ENCODE results near the gene FBXO45. TPM values are rescaled to one million over a fixed set of nuclear protein-coding genes. Genes with fewer than 3 reads are reported as not detected.
A peak's percentile ranks its signal among the peaks of the same experiment; 100 is the strongest.
"Not testable (repeated sequence)": the region's sequence is repeated elsewhere in the genome, so short reads cannot be mapped to it uniquely, and the experiment has no call there.

FBXO45 gene
- total and polyA plus RNA-seq, 4 donors, result 12.6 to 31.3 (median 23.8) TPM

DNA sequence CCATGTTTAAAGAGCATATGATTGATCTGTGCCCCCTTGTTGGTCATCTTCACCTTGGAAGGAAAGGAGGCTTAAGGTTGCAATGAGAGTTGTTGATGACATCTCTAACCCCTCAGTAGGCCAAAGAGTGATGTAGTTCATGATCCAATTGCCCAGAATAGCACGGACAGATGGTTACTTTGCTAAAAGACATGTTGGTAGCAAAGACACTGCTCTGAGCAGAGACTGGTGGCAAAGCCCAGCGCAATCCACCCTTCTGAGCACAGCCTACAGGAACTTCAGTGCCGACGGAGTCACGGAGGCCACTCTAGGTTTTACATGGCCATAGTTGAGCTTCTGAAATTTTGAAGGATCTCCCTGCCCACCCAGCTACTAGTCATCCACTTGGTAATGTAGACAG is 21.8 kb downstream of the FBXO45 start:
- no peak for DNase-seq (ENCODE audit: low read depth in 4 of 6, low spot score in 6 of 6)
- no peak overlapping the region for H3K4me3 ChIP-seq (ENCODE audit: low read depth, low read length)
- H3K9me3 ChIP-seq (ENCODE audit: control insufficient read depth, insufficient read depth, low read length), result no peaks in the 10 kb centered on the region
- H3K36me3 ChIP-seq (ENCODE audit: control insufficient read depth, insufficient read depth, low read length), result peaks cover 3% of the 10 kb centered on the region
- no peaks in the 10 kb centered on the region for H3K4me1 ChIP-seq (ENCODE audit: control insufficient read depth, insufficient read depth, low read length)
- H3K27me3 ChIP-seq (ENCODE audit: control insufficient read depth, insufficient read depth, low read length), result no peaks in the 10 kb centered on the region
- no peak overlapping the region for H3K27ac ChIP-seq (ENCODE audit: low read depth, low read length)
- whole genome bisulfite sequencing (ENCODE audit: insufficient coverage), result 80% methylated on average over 5 of the region's 5 CpGs

DNA sequence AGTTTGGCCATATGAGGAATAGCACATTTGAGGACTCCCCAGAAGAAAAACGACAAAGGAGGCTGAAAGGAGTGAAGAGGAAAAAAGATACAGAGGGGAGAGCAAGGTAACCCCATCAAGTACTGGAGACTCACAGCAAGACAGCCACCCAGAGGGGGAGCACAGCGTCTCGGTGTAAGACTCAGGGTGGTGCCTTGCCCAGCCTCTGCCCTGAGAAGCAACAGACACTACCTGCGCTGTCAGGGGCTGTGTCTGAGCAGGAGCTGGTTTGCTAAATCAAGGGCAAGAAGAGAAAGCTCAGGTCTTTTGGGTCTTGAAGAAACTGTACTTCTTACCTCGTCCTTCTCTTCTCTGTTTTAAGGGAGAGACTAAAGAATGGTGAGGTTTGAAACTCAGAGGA is 27.9 kb downstream of the FBXO45 start:
- 56% methylated on average over 4 of the region's 5 CpGs for whole genome bisulfite sequencing (ENCODE audit: insufficient coverage)
- no peak overlapping the region for H3K27ac ChIP-seq (ENCODE audit: low read depth, low read length)
- no peaks in the 10 kb centered on the region for H3K9me3 ChIP-seq (ENCODE audit: control insufficient read depth, insufficient read depth, low read length)
- peaks cover 3% of the 10 kb centered on the region for H3K4me1 ChIP-seq (ENCODE audit: control insufficient read depth, insufficient read depth, low read length)
- no peak overlapping the region for H3K4me3 ChIP-seq (ENCODE audit: low read depth, low read length)
- H3K27me3 ChIP-seq (ENCODE audit: control insufficient read depth, insufficient read depth, low read length), result no peaks in the 10 kb centered on the region
- H3K36me3 ChIP-seq (ENCODE audit: control insufficient read depth, insufficient read depth, low read length), result no peaks in the 10 kb centered on the region
- no peak for DNase-seq (ENCODE audit: low read depth in 4 of 6, low spot score in 6 of 6)

DNA sequence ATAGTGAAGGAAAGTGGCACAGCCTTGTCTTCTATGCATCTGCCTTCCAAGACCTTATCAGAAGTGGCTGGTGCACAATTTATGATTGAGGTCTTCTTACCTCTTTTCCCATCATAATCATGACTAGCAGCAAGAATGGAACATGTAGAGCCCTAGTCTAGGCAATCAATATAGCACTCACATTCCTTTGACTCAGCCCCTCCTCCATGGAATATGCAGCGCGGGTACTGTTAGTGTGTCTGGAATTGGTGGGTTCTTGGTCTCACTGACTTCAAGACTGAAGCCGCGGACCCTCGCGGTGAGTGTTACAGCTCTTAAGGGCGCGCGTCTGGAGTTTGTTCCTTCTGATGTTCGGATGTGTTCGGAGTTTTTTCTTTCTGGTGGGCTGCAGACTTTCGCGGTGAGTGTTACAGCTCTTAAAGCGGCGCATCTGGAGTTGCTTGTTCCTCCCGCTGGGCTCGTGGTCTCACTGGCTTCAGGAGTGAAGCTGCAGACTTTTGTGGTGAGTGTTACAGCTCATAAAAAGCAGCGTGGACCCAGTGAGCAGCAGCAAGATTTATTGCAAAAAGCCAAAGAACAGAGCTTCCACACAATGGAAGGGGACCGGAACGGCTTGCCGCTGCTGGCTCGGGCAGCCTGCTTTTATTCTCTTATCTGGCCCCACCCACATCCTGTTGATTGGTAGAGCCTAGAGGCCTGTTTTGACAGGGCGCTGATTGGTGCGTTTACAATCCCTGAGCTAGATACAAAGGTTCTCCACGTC is 29.7 kb downstream of the FBXO45 start:
- DNase-seq (ENCODE audit: low read depth in 4 of 6, low spot score in 6 of 6); H3K36me3 ChIP-seq (ENCODE audit: control insufficient read depth, insufficient read depth, low read length); H3K27ac ChIP-seq (ENCODE audit: low read depth, low read length); H3K9me3 ChIP-seq (ENCODE audit: control insufficient read depth, insufficient read depth, low read length); H3K4me3 ChIP-seq (ENCODE audit: low read depth, low read length); H3K4me1 ChIP-seq (ENCODE audit: control insufficient read depth, insufficient read depth, low read length); H3K27me3 ChIP-seq (ENCODE audit: control insufficient read depth, insufficient read depth, low read length): not testable (repeated sequence)
- 53% methylated on average over 19 of the region's 25 CpGs for WGBS (ENCODE audit: insufficient coverage)

DNA sequence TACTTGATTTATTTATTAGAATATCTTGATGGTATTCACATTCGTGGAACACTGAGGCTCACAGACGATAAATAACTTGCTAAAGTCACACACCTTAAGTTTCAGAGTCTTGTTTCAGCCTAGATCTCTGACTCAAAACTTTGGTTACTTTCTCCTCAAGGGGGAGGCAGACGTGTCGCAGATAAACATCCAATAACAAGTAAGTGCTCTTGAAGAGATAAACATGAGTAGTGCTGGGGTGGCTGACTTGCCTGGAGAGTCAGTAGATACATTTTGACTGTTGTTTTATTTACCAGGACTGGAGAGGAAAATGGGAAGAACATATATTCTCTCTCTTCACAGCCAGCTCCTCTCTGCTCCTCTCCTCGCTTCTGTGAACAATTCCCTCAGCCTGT is 31.3 kb downstream of the FBXO45 start:
- WGBS (ENCODE audit: insufficient coverage), result no CpG with 5 or more reads among the region's 5 CpGs
- no peak overlapping the region for H3K27ac ChIP-seq (ENCODE audit: low read depth, low read length)
- H3K4me1 ChIP-seq (ENCODE audit: control insufficient read depth, insufficient read depth, low read length), result peaks cover 8% of the 10 kb centered on the region
- H3K4me3 ChIP-seq (ENCODE audit: low read depth, low read length), result no peak overlapping the region
- DNase-seq (ENCODE audit: low read depth in 4 of 6, low spot score in 6 of 6), result no peak
- no peaks in the 10 kb centered on the region for H3K9me3 ChIP-seq (ENCODE audit: control insufficient read depth, insufficient read depth, low read length)
- H3K36me3 ChIP-seq (ENCODE audit: control insufficient read depth, insufficient read depth, low read length), result no peaks in the 10 kb centered on the region
- H3K27me3 ChIP-seq (ENCODE audit: control insufficient read depth, insufficient read depth, low read length), result no peaks in the 10 kb centered on the region

DNA sequence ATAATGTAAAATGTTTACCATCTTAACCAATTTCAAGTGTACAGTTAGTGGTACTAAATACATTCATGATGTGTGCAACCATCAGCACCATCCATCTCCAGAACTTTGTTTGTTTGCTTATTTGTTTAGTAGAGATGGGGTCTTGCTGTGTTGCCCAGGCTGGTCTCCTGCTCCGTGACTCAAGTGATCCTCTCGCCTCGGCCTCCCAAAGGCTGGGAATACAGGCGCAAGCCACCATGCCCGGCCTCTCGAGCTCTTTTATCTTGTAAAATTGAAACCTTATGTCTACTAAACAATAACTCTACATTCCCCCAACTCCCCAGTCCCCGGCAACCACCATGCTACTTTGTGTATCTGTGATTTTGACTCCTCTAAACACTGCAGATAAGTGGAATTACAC is 31.9 kb downstream of the FBXO45 start:
- H3K4me3 ChIP-seq (ENCODE audit: low read depth, low read length), result no peak overlapping the region
- peaks cover 8% of the 10 kb centered on the region for H3K4me1 ChIP-seq (ENCODE audit: control insufficient read depth, insufficient read depth, low read length)
- 91% methylated on average over 6 of the region's 7 CpGs for WGBS (ENCODE audit: insufficient coverage)
- no peak overlapping the region for H3K27ac ChIP-seq (ENCODE audit: low read depth, low read length)
- H3K9me3 ChIP-seq (ENCODE audit: control insufficient read depth, insufficient read depth, low read length), result no peaks in the 10 kb centered on the region
- no peaks in the 10 kb centered on the region for H3K27me3 ChIP-seq (ENCODE audit: control insufficient read depth, insufficient read depth, low read length)
- no peak for DNase-seq (ENCODE audit: low read depth in 4 of 6, low spot score in 6 of 6)
- no peaks in the 10 kb centered on the region for H3K36me3 ChIP-seq (ENCODE audit: control insufficient read depth, insufficient read depth, low read length)

DNA sequence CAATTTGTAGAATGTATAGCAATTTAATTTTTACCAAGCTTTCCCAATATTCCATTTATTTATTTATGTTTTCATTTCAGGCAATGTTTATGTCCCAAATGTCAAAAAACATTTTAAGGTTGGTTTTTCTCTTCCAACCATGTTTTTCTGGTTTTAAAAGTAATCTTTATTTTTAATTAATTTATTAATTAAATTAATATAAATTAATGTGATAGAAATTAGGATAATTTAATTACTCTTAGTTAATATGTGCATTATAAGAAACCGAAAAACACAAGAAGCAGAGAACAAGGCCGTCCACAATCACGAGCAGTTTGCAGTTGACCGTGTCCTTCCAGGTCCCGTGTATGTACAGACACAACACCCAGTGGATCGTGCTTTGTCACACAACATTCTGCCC is 34.2 kb downstream of the FBXO45 start:
- 100% methylated on average over 3 of the region's 6 CpGs for WGBS (ENCODE audit: insufficient coverage)
- DNase-seq (ENCODE audit: low read depth in 4 of 6, low spot score in 6 of 6), result no peak
- no peaks in the 10 kb centered on the region for H3K9me3 ChIP-seq (ENCODE audit: control insufficient read depth, insufficient read depth, low read length)

DNA sequence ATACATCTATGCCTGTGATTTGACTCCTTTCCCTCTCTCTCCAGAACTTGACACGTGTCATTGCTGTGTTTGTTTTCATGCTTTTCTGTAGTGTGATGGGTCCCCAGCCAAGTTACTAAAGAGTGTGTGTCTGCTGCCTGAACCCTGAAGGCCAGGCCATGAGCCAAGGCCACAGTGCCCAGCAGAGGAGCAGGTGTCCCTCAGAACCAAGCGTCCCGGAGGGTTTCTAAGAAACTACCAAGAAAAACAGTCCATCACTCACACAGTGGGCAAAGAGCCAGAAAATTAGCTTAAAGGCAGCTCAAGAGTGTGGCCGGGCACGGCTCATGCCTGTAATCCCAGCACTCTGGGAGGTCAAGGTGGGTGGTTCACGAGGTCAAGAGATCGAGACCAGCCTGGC is 35.2 kb downstream of the FBXO45 start:
- 12% methylated on average over 4 of the region's 7 CpGs for WGBS (ENCODE audit: insufficient coverage)
- DNase-seq (ENCODE audit: low read depth in 4 of 6, low spot score in 6 of 6), result peak in 1 of 6 donors; percentile 56
- Histone ChIP-seq H3K9me3 (ENCODE audit: control insufficient read depth, insufficient read depth, low read length) (no peaks in the 10 kb centered on the region), H3K4me1 (ENCODE audit: control insufficient read depth, insufficient read depth, low read length) (peaks cover 4% of the 10 kb centered on the region), H3K4me3 (ENCODE audit: low read depth, low read length) (no peak overlapping the region), H3K27ac (ENCODE audit: low read depth, low read length) (no peak overlapping the region), H3K27me3 (ENCODE audit: control insufficient read depth, insufficient read depth, low read length) (no peaks in the 10 kb centered on the region), H3K36me3 (ENCODE audit: control insufficient read depth, insufficient read depth, low read length) (no peaks in the 10 kb centered on the region)

More for the DNA sequence above, 34.2 kb downstream of the FBXO45 start:
- Histone ChIP-seq H3K4me3 (ENCODE audit: low read depth, low read length) (no peak overlapping the region), H3K27me3 (ENCODE audit: control insufficient read depth, insufficient read depth, low read length) (no peaks in the 10 kb centered on the region), H3K36me3 (ENCODE audit: control insufficient read depth, insufficient read depth, low read length) (no peaks in the 10 kb centered on the region), H3K4me1 (ENCODE audit: control insufficient read depth, insufficient read depth, low read length) (peaks cover 8% of the 10 kb centered on the region), H3K27ac (ENCODE audit: low read depth, low read length) (no peak overlapping the region)

DNA sequence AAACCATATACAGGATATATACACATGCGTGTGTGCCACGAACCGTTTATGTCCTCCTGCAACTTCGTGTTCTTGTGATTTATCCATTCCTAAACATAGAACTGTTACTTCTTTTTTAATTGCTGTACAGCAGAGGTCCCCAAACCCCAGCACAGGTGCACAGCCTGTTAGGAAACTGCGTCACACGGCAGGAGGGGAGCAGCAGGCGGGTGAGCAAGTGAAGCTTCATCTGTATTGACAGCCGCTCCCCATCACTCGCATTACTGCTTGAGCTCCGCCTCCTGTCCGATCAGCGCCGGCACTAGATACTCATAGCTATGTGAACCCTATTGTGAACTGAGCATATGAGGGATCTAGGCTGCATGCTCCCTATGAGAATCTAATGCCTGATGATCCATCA is 36.1 kb downstream of the FBXO45 start:
- Histone ChIP-seq H3K27me3 (ENCODE audit: control insufficient read depth, insufficient read depth, low read length) (no peaks in the 10 kb centered on the region), H3K27ac (ENCODE audit: low read depth, low read length) (no peak overlapping the region), H3K4me3 (ENCODE audit: low read depth, low read length) (no peak overlapping the region), H3K4me1 (ENCODE audit: control insufficient read depth, insufficient read depth, low read length) (peaks cover 4% of the 10 kb centered on the region), H3K9me3 (ENCODE audit: control insufficient read depth, insufficient read depth, low read length) (no peaks in the 10 kb centered on the region), H3K36me3 (ENCODE audit: control insufficient read depth, insufficient read depth, low read length) (no peaks in the 10 kb centered on the region)
- 60% methylated on average over 13 of the region's 13 CpGs for WGBS (ENCODE audit: insufficient coverage)
- peak in 1 of 6 donors; percentile 25 for DNase-seq (ENCODE audit: low read depth in 4 of 6, low spot score in 6 of 6)

DNA sequence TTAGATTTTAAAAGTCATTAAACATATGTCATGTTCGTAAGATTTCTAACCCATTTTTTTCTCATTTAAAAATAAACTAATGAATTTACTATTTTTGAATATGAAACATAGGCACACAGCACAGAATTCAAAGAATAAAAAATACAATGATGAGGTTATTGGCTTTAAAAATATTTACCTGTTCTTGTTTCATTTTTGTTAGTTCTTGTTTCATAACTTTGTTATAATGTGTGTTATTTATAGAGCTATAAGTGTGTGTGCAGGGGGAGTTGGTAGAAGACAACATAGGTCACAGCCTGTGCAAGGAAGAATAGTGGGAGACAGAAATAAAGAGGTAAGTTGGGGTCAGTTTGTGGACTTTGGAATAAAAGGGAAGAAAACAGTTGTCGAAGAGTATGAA is 40.2 kb downstream of the FBXO45 start:
- H3K4me1 ChIP-seq (ENCODE audit: control insufficient read depth, insufficient read depth, low read length), result peaks cover 2% of the 10 kb centered on the region
- no peaks in the 10 kb centered on the region for H3K27me3 ChIP-seq (ENCODE audit: control insufficient read depth, insufficient read depth, low read length)
- WGBS (ENCODE audit: insufficient coverage), result no CpG with 5 or more reads among the region's 2 CpGs
- no peak for DNase-seq (ENCODE audit: low read depth in 4 of 6, low spot score in 6 of 6)
- H3K36me3 ChIP-seq (ENCODE audit: control insufficient read depth, insufficient read depth, low read length), result no peaks in the 10 kb centered on the region
- no peak overlapping the region for H3K27ac ChIP-seq (ENCODE audit: low read depth, low read length)
- no peak overlapping the region for H3K4me3 ChIP-seq (ENCODE audit: low read depth, low read length)
- H3K9me3 ChIP-seq (ENCODE audit: control insufficient read depth, insufficient read depth, low read length), result no peaks in the 10 kb centered on the region

DNA sequence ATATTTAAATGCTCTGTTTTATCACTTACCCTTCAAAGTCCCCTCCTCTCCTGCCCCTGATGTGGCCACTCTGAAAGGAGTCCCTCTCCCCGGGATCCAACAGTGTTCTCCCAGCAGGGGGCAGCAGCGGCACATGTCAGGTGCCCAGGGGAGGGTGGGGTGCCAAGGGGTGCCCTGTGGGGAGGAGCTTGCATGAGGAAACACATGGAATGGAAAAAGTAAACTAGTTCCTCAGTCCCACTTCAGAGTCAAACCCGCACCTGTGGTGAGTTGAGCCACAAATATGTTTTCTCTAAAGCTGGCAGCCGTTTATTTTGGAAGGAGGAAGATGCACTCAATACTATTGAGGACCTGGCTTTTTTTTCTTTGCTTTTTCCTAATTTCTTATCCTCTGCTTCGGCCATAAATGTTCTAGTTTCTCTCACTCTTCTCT is 40.9 kb downstream of the FBXO45 start:
- Histone ChIP-seq H3K4me3 (ENCODE audit: low read depth, low read length) (no peak overlapping the region), H3K36me3 (ENCODE audit: control insufficient read depth, insufficient read depth, low read length) (no peaks in the 10 kb centered on the region), H3K9me3 (ENCODE audit: control insufficient read depth, insufficient read depth, low read length) (no peaks in the 10 kb centered on the region), H3K27me3 (ENCODE audit: control insufficient read depth, insufficient read depth, low read length) (no peaks in the 10 kb centered on the region), H3K27ac (ENCODE audit: low read depth, low read length) (no peak overlapping the region), H3K4me1 (ENCODE audit: control insufficient read depth, insufficient read depth, low read length) (no peaks in the 10 kb centered on the region)
- no CpG with 5 or more reads among the region's 5 CpGs for WGBS (ENCODE audit: insufficient coverage)
- DNase-seq (ENCODE audit: low read depth in 4 of 6, low spot score in 6 of 6), result peak in 3 of 6 donors; percentile 38 to 84 (median 72)
